K562 (cell line): ENCODE measurements around the gene SEC22C. TPM values are rescaled to one million over a fixed set of nuclear protein-coding genes. Genes with fewer than 3 reads are reported as not detected.

Experiments
- ARNT ChIP-seq, 2 experiments: fragments of 450-650 bp; IDR thresholded peaks; 2 replicates each; pipeline ENCODE4 v1.6.1; 2016; ENCODE audit warnings: mild to moderate bottlenecking in 1 of 2
- E2F3 ChIP-seq: fragments of 250-450 bp; sonication (Bioruptor Pico); IDR thresholded peaks from 2 replicates; pipeline ENCODE4 v1.4.0; 2020; ENCODE audit warnings: mild to moderate bottlenecking
- GATA2 ChIP-seq: sonication (generic); formaldehyde crosslinking; IDR thresholded peaks from 2 replicates; pipeline ENCODE4 v1.4.0; 2020; ENCODE audit warnings: mild to moderate bottlenecking, missing genetic modification reagents
- KAT2B ChIP-seq: IDR thresholded peaks from one replicate; pipeline ENCODE4 v1.6.1; 2012; ENCODE audit warnings: low read depth, mild to moderate bottlenecking, control low read depth, inconsistent platforms, low read length, moderate library complexity
- MEF2D ChIP-seq: conservative IDR thresholded peaks from 2 replicates; pipeline ENCODE4 v1.6.1; 2016; ENCODE audit warnings: low read depth, missing genetic modification characterization, missing compliant biosample characterization
- NBN ChIP-seq: fragments of 450-650 bp; IDR thresholded peaks from 2 replicates; pipeline ENCODE4 v1.6.1; 2016; ENCODE audit warnings: low read depth, mild to moderate bottlenecking
- PCBP1 ChIP-seq: fragments of 200-400 bp; formaldehyde crosslinking; IDR thresholded peaks from 2 replicates; pipeline ENCODE4 v1.6.1; 2018; ENCODE audit warnings: mild to moderate bottlenecking, low read depth, low read length; ENCODE audit not compliant: poor library complexity, severe bottlenecking
- PPARD ChIP-seq: fragments of 250-450 bp; sonication (Bioruptor Pico); IDR thresholded peaks from 2 replicates; pipeline ENCODE4 v1.8.0; 2022; ENCODE audit warnings: inconsistent platforms, mild to moderate bottlenecking, moderate library complexity
- SIX5 ChIP-seq, 2 experiments: IDR thresholded peaks; 2 replicates each; pipeline ENCODE4 v1.6.1; 2011; ENCODE audit warnings: low read length in 2 of 2, borderline replicate concordance in 1 of 2, low read depth in 1 of 2, mild to moderate bottlenecking in 1 of 2, moderate library complexity in 1 of 2; ENCODE audit not compliant: insufficient read depth in 1 of 2
- TCF3 ChIP-seq: sonication (generic); formaldehyde crosslinking; IDR thresholded peaks from 2 replicates; pipeline ENCODE4 v1.4.0; 2020; ENCODE audit warnings: mild to moderate bottlenecking, missing genetic modification reagents
- ZKSCAN8 ChIP-seq: fragments of 200-800 bp; sonication (Bioruptor generic); IDR thresholded peaks from 2 replicates; pipeline ENCODE4 v1.6.1; 2016; ENCODE audit warnings: missing genetic modification characterization, missing compliant biosample characterization
- ZNF140 ChIP-seq: fragments of 250-450 bp; sonication (Bioruptor Pico); IDR thresholded peaks from 2 replicates; pipeline ENCODE4 v1.8.0; 2021; ENCODE audit warnings: moderate library complexity, mild to moderate bottlenecking, inconsistent platforms
- ZNF184 ChIP-seq: sonication (generic); formaldehyde crosslinking; IDR thresholded peaks from 2 replicates; pipeline ENCODE4 v1.5.0; 2020; ENCODE audit warnings: missing genetic modification reagents
- polyA plus RNA-seq, 8 experiments: library from polyadenylated mRNA; depleted of rRNA in 4 of 8; stranded (reverse) in 5 of 8; unstranded in 3 of 8; fragments of >200 nt; fragmentation: Nextera tagmentation in 2 of 8; fragmentation: Illumina TruSeq in 1 of 8; extraction: Ambion mirVana in 2 of 8; extraction: Trizol in 1 of 8; gene quantifications; 2 replicates each; pipeline versions ENCODE4 v1.2.1 to v1.2.3, GENCODE V29; 2011 to 2014; ENCODE audit warnings: inconsistent platforms in 1 of 8, missing spikeins in 1 of 8
- total RNA-seq, 7 experiments: library from RNA; depleted of rRNA in 6 of 7; stranded (reverse); fragments of >200 nt in 6 of 7; fragmentation: Illumina TruSeq in 2 of 7; extraction: Trizol in 2 of 7; gene quantifications; 2 replicates each; pipeline versions ENCODE4 v1.2.1 to v1.2.3, GENCODE V29; 2011 to 2021; ENCODE audit warnings: low replicate concordance in 1 of 7
- TF ChIP-seq, protein P1 (sequence below), 3 experiments: fragments of 200-800 bp in 1 of 3; fragments of 250-450 bp in 1 of 3; fragments of 450-650 bp in 1 of 3; sonication (Bioruptor Pico) in 1 of 3; sonication (Bioruptor generic) in 1 of 3; formaldehyde crosslinking in 1 of 3; IDR thresholded peaks; 2 replicates each; pipeline versions ENCODE4 v1.6.1 to v1.8.0; 2016 to 2022; ENCODE audit warnings: mild to moderate bottlenecking in 2 of 3, missing genetic modification characterization in 2 of 3, missing compliant biosample characterization in 1 of 3, moderate library complexity in 1 of 3
- TF ChIP-seq, protein P2 (sequence below), 2 experiments: fragments of 250-450 bp in 1 of 2; fragments of 450-650 bp in 1 of 2; sonication (Bioruptor Pico) in 1 of 2; IDR thresholded peaks; 2 replicates each; pipeline versions ENCODE4 v1.6.1 to v1.8.0; 2016 to 2021; ENCODE audit warnings: mild to moderate bottlenecking in 2 of 2, moderate library complexity in 2 of 2, missing compliant biosample characterization in 1 of 2, missing genetic modification characterization in 1 of 2
- TF ChIP-seq, protein P3 (sequence below): sonication (generic); formaldehyde crosslinking; IDR thresholded peaks from 2 replicates; pipeline ENCODE4 v1.8.1; 2023; ENCODE audit warnings: mild to moderate bottlenecking, missing genetic modification reagents, moderate library complexity
- TF ChIP-seq, protein P4 (sequence below), 2 experiments: fragments of 450-650 bp; conservative IDR thresholded peaks; 2 replicates each; pipeline ENCODE4 v1.6.1; 2017; ENCODE audit warnings: mild to moderate bottlenecking in 2 of 2, moderate library complexity in 2 of 2

SEC22C gene
- total and polyA plus RNA-seq, 9 of the 15 experiments (the other 6 are each of a cell fraction or from before 2014, with no cell fraction given) = 35.6 to 68.4 (median 50.7) TPM

DNA sequence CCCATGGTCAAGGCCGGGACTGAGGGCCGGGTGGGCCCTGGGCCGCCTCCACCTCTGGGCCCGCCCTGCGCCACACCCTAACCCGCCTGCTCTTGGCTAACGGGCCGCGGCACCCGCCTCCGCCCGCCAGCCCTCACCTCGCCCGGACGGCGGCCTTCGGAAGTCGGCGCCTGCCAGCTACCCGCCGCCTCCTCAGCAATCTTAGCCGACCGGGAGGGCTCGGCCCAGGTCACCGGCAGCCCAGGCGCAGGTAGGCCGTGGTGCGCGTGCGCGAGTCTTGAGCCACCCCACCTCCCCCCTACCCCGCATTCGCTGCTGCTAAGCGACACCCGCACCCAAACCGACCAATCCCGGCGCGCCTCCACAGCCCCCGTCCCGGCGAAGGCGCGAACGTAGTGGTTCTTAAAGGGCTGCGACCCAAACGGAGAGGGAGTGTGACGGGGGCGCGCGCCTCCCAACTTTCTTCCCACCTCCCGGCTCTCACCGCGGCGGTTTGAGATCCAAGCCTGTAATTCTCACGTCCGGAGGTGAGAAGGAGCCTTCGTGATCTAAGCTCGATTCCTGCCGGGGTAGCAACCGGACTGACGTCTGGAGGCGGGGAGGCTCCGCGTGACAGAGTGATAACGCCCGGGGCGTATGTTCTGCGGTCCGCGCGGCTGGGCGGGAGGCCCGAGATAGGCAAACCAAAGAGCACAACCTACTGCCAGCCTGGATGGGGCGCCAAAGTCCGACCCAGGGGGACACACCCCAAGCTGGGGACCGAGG, at the start of gene SEC22C (continued):
- TF ChIP-seq NBN (no peak; the same call in 1 of the 2 replicates), KAT2B (no peak), TCF3 (CRISPR knock-in tag) (peak; percentile 83), MEF2D (0 out of 2 replicates have a peak, but pooled peaks have one; percentile 20), ZNF140 (CRISPR knock-in tag) (no peak), GATA2 (CRISPR knock-in tag) (peak; percentile 76), ZKSCAN8 (CRISPR knock-in tag) (no peak), SIX5 (IDR thresholded peaks at IDR 0.05; ENCODE audit: borderline replicate concordance in 1 of 2, insufficient read depth in 1 of 2, low read depth in 1 of 2, low read length in 2 of 2) (no peak), E2F3 (peak; percentile 81), ARNT (IDR thresholded peaks at IDR 0.05) (peak; percentile 30 to 85; a peak in 1 of 4 replicates), ZNF184 (CRISPR knock-in tag) (no peak), PPARD (CRISPR knock-in tag) (no peak), PCBP1 (peak; percentile 77)
- TF ChIP-seq, protein P1, sequence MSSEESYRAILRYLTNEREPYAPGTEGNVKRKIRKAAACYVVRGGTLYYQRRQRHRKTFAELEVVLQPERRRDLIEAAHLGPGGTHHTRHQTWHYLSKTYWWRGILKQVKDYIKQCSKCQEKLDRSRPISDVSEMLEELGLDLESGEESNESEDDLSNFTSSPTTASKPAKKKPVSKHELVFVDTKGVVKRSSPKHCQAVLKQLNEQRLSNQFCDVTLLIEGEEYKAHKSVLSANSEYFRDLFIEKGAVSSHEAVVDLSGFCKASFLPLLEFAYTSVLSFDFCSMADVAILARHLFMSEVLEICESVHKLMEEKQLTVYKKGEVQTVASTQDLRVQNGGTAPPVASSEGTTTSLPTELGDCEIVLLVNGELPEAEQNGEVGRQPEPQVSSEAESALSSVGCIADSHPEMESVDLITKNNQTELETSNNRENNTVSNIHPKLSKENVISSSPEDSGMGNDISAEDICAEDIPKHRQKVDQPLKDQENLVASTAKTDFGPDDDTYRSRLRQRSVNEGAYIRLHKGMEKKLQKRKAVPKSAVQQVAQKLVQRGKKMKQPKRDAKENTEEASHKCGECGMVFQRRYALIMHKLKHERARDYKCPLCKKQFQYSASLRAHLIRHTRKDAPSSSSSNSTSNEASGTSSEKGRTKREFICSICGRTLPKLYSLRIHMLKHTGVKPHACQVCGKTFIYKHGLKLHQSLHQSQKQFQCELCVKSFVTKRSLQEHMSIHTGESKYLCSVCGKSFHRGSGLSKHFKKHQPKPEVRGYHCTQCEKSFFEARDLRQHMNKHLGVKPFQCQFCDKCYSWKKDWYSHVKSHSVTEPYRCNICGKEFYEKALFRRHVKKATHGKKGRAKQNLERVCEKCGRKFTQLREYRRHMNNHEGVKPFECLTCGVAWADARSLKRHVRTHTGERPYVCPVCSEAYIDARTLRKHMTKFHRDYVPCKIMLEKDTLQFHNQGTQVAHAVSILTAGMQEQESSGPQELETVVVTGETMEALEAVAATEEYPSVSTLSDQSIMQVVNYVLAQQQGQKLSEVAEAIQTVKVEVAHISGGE (CRISPR knock-in tag; IDR thresholded peaks at IDR 0.05) = 0 out of 6 replicates have a peak, but pooled peaks of 1 of the 3 experiments have one; percentile 35
- TF ChIP-seq, protein P2, sequence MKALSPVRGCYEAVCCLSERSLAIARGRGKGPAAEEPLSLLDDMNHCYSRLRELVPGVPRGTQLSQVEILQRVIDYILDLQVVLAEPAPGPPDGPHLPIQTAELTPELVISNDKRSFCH (CRISPR knock-in tag; IDR thresholded peaks at IDR 0.05) = no peak
- TF ChIP-seq, protein P2 (tag; IDR thresholded peaks at IDR 0.05) = peak; percentile 87
- TF ChIP-seq, protein P3, sequence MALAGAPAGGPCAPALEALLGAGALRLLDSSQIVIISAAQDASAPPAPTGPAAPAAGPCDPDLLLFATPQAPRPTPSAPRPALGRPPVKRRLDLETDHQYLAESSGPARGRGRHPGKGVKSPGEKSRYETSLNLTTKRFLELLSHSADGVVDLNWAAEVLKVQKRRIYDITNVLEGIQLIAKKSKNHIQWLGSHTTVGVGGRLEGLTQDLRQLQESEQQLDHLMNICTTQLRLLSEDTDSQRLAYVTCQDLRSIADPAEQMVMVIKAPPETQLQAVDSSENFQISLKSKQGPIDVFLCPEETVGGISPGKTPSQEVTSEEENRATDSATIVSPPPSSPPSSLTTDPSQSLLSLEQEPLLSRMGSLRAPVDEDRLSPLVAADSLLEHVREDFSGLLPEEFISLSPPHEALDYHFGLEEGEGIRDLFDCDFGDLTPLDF = peak; percentile 96
- TF ChIP-seq, protein P4, sequence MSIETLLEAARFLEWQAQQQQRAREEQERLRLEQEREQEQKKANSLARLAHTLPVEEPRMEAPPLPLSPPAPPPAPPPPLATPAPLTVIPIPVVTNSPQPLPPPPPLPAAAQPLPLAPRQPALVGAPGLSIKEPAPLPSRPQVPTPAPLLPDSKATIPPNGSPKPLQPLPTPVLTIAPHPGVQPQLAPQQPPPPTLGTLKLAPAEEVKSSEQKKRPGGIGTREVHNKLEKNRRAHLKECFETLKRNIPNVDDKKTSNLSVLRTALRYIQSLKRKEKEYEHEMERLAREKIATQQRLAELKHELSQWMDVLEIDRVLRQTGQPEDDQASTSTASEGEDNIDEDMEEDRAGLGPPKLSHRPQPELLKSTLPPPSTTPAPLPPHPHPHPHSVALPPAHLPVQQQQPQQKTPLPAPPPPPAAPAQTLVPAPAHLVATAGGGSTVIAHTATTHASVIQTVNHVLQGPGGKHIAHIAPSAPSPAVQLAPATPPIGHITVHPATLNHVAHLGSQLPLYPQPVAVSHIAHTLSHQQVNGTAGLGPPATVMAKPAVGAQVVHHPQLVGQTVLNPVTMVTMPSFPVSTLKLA (conservative IDR thresholded peaks at IDR 0.05) = peak; percentile 97 to 99
